SK-N-SH (cell line): ENCODE data around the gene SLC2A4. TPM values are rescaled to one million over a fixed set of nuclear protein-coding genes. Genes with fewer than 3 reads are reported as not detected.

Experiments
- CTCF ChIA-PET: fragments of 300-600, 350-600 bp; formaldehyde crosslinking; extraction: SDS; loops from one replicate; lab custom pipeline; 2021; lab: Yijun Ruan, JAX
- POLR2A ChIA-PET: fragments of 350-600 bp; sonication (Branson Sonifier 250); formaldehyde crosslinking; extraction: SDS; loops from one replicate; lab custom pipeline; 2020; ENCODE audit warnings: antibody characterized with exemption, inconsistent platforms; lab: Yijun Ruan, JAX
- DNase-seq: peaks from one replicate; pipeline ENCODE4 v3.0.0; 2012
- H2AFZ ChIP-seq: fragments of 200-600 bp; sonication (generic); 2 replicates; pipeline ENCODE4 v1.8.1; 2016; ENCODE audit warnings: antibody characterized with exemption, mild to moderate bottlenecking, low read depth
- H3F3A ChIP-seq: fragments of 200-600 bp; sonication (generic); replicated peaks from 2 replicates; pipeline ENCODE3; 2016; ENCODE audit warnings: antibody characterized with exemption, mild to moderate bottlenecking; ENCODE audit not compliant: insufficient read depth
- H3K27ac ChIP-seq, 2 experiments: fragments of 200-500 bp in 1 of 2; fragments of 200-600 bp in 1 of 2; sonication (Bioruptor generic) in 1 of 2; sonication (generic), shearing (Covaris generic) in 1 of 2; 2 replicates each; pipeline versions ENCODE4 v1.5.1 to v1.6.1; 2014 to 2016; ENCODE audit warnings: low read depth in 2 of 2, inconsistent platforms in 1 of 2, low read length in 1 of 2, mild to moderate bottlenecking in 1 of 2, mixed read lengths in 1 of 2
- H3K27me3 ChIP-seq: fragments of 200-600 bp; sonication (generic), shearing (Covaris generic); 2 replicates; pipeline ENCODE4 v1.6.1; 2016; ENCODE audit warnings: mixed run types; ENCODE audit not compliant: insufficient read depth
- H3K36me3 ChIP-seq, 2 experiments: fragments of 200-500 bp in 1 of 2; fragments of 200-600 bp in 1 of 2; sonication (Bioruptor generic) in 1 of 2; sonication (generic) in 1 of 2; replicated peaks in 1 of 2; 2 replicates each; pipeline versions ENCODE3 to v1.5.1; 2014 to 2016; ENCODE audit warnings: low read length in 1 of 2, mild to moderate bottlenecking in 1 of 2; ENCODE audit not compliant: insufficient read depth in 2 of 2, control insufficient read depth in 1 of 2
- H3K4me1 ChIP-seq, 2 experiments: fragments of 200-500 bp in 1 of 2; fragments of 200-600 bp in 1 of 2; sonication (Bioruptor generic) in 1 of 2; sonication (generic), shearing (Covaris generic) in 1 of 2; 2 replicates each; pipeline versions ENCODE4 v1.5.1 to v1.6.1; 2014 to 2016; ENCODE audit warnings: low read depth in 1 of 2, low read length in 1 of 2, mixed run types in 1 of 2; ENCODE audit not compliant: insufficient read depth in 2 of 2, control insufficient read depth in 1 of 2
- H3K4me2 ChIP-seq: fragments of 200-600 bp; sonication (generic), shearing (Covaris generic); 2 replicates; pipeline ENCODE4 v1.6.1; 2017; ENCODE audit warnings: mixed run types
- H3K4me3 ChIP-seq, 2 experiments: fragments of 200-500 bp in 1 of 2; fragments of 200-600 bp in 1 of 2; sonication (Bioruptor generic) in 1 of 2; sonication (generic), shearing (Covaris generic) in 1 of 2; 2 replicates each; pipeline versions ENCODE4 v1.5.1 to v1.8.1; 2014 to 2016; ENCODE audit warnings: low read depth in 2 of 2, inconsistent platforms in 1 of 2, low read length in 1 of 2, mild to moderate bottlenecking in 1 of 2, mixed read lengths in 1 of 2, moderate library complexity in 1 of 2
- H3K79me2 ChIP-seq: fragments of 200-600 bp; sonication (generic); 2 replicates; pipeline ENCODE4 v1.8.1; 2017; ENCODE audit warnings: mild to moderate bottlenecking; ENCODE audit not compliant: insufficient read depth
- H3K9ac ChIP-seq: fragments of 200-600 bp; sonication (generic); 2 replicates; pipeline ENCODE4 v1.6.1; 2017; ENCODE audit warnings: mixed run types
- H3K9me2 ChIP-seq: fragments of 200-600 bp; sonication (generic); 2 replicates; pipeline ENCODE4 v1.6.1; 2017; ENCODE audit warnings: mixed run types
- H3K9me3 ChIP-seq: fragments of 200-600 bp; sonication (generic); 2 replicates; pipeline ENCODE4 v1.6.1; 2017; ENCODE audit warnings: mixed run types, mild to moderate bottlenecking, moderate library complexity
- H4K20me1 ChIP-seq: fragments of 200-600 bp; sonication (generic); 2 replicates; pipeline ENCODE4 v1.6.1; 2017; ENCODE audit warnings: mild to moderate bottlenecking, mixed run types; ENCODE audit not compliant: insufficient read depth
- ELF1 ChIP-seq: IDR thresholded peaks from 2 replicates; pipeline ENCODE4 v1.4.0; 2012
- EP300 ChIP-seq, 2 experiments: IDR thresholded peaks; 2 replicates each; pipeline versions ENCODE4 v1.4.0 to v1.6.1; 2012; ENCODE audit warnings: borderline replicate concordance in 1 of 2, low read depth in 1 of 2, low read length in 1 of 2
- EZH2phosphoT487 ChIP-seq: fragments of 200-600 bp; sonication (generic); IDR thresholded peaks from 2 replicates; pipeline ENCODE4 v1.6.1; 2017; ENCODE audit warnings: low read depth, mixed run types, mild to moderate bottlenecking, antibody characterized with exemption, moderate library complexity, borderline replicate concordance
- FOSL2 ChIP-seq: IDR thresholded peaks from 2 replicates; pipeline ENCODE4 v1.4.0; 2012; ENCODE audit warnings: low read depth, mild to moderate bottlenecking, moderate library complexity, borderline replicate concordance
- FOXM1 ChIP-seq: IDR thresholded peaks from 2 replicates; pipeline ENCODE4 v1.4.0; 2012; ENCODE audit warnings: low read depth, mild to moderate bottlenecking
- GABPA ChIP-seq: IDR thresholded peaks from 2 replicates; pipeline ENCODE4 v1.4.0; 2012; ENCODE audit warnings: low read depth, mild to moderate bottlenecking
- GATA2 ChIP-seq: sonication (generic); formaldehyde crosslinking; IDR thresholded peaks from 2 replicates; pipeline ENCODE4 v1.5.0; 2020; ENCODE audit warnings: mild to moderate bottlenecking, missing genetic modification reagents
- IRF3 ChIP-seq: fragments of 150-350 bp; IDR thresholded peaks from 2 replicates; pipeline ENCODE4 v1.6.1; 2016; ENCODE audit warnings: mild to moderate bottlenecking, low read depth, low read length
- JUND ChIP-seq: IDR thresholded peaks from 2 replicates; pipeline ENCODE4 v1.4.0; 2012
- MAX ChIP-seq: IDR thresholded peaks from 2 replicates; pipeline ENCODE4 v1.4.0; 2012; ENCODE audit warnings: low read depth
- NFIC ChIP-seq: IDR thresholded peaks from 2 replicates; pipeline ENCODE4 v1.4.0; 2012; ENCODE audit warnings: borderline replicate concordance
- NRF1 ChIP-seq: IDR thresholded peaks from 2 replicates; pipeline ENCODE4 v1.6.1; 2012; ENCODE audit warnings: low read depth, mild to moderate bottlenecking, low read length
- PBX3 ChIP-seq: IDR thresholded peaks from 2 replicates; pipeline ENCODE4; 2012
- RAD21 ChIP-seq: IDR thresholded peaks from 2 replicates; pipeline ENCODE4 v1.6.1; 2012; ENCODE audit warnings: mild to moderate bottlenecking, low read length
- RCOR1 ChIP-seq: fragments of 150-350 bp; IDR thresholded peaks from 2 replicates; pipeline ENCODE4 v1.6.1; 2017; ENCODE audit warnings: antibody characterized with exemption, low read length
- RFX5 ChIP-seq: IDR thresholded peaks from 2 replicates; pipeline ENCODE4 v1.6.1; 2012; ENCODE audit warnings: mild to moderate bottlenecking, improper control_type of control experiment, low read length
- RXRA ChIP-seq: IDR thresholded peaks from 2 replicates; pipeline ENCODE4 v1.4.0; 2012; ENCODE audit warnings: low read depth, mild to moderate bottlenecking, borderline replicate concordance
- TAF1 ChIP-seq: IDR thresholded peaks from 2 replicates; pipeline ENCODE4 v1.6.1; 2012; ENCODE audit warnings: low read depth, mild to moderate bottlenecking, low read length, moderate library complexity, borderline replicate concordance
- TCF12 ChIP-seq: IDR thresholded peaks from 2 replicates; pipeline ENCODE4 v1.4.0; 2012
- TEAD4 ChIP-seq: IDR thresholded peaks from 2 replicates; pipeline ENCODE4 v1.4.0; 2012; ENCODE audit warnings: mild to moderate bottlenecking, borderline replicate concordance; ENCODE audit not compliant: insufficient read depth
- YY1 ChIP-seq: IDR thresholded peaks from 2 replicates; pipeline ENCODE4 v1.4.0; 2012; ENCODE audit warnings: low read depth, mild to moderate bottlenecking
- WGBS: methylation state at CpG from one replicate; pipeline ENCODE4 v1.1.6; 2017; ENCODE audit warnings: low lambda C conversion rate; 5-methylcytosine and 5-hydroxymethylcytosine counted together
- polyA plus RNA-seq, 3 experiments: library from polyadenylated mRNA; depleted of rRNA; stranded (reverse); fragments of >200 nt; gene quantifications; 2 replicates each; pipeline ENCODE4 v1.2.3, GENCODE V29; 2012
- TF ChIP-seq, protein P1 (sequence below): fragments of 150-350 bp; IDR thresholded peaks from 2 replicates; pipeline ENCODE4 v1.6.1; 2017; ENCODE audit warnings: antibody characterized with exemption, low read length, low read depth, borderline replicate concordance
- TF ChIP-seq, protein P2 (sequence below): fragments of 200-600 bp; sonication (generic); IDR thresholded peaks from 2 replicates; pipeline ENCODE4 v1.6.1; 2017; ENCODE audit warnings: antibody characterized with exemption, mild to moderate bottlenecking, moderate library complexity
- TF ChIP-seq, protein P3 (sequence below): IDR thresholded peaks from 2 replicates; pipeline ENCODE4 v1.4.0; 2012; ENCODE audit warnings: low read depth, borderline replicate concordance

The SLC2A4 gene
- polyA plus RNA-seq, 1 of the 3 experiments (the other 2 are of a cell fraction), result 0.44 TPM

DNA sequence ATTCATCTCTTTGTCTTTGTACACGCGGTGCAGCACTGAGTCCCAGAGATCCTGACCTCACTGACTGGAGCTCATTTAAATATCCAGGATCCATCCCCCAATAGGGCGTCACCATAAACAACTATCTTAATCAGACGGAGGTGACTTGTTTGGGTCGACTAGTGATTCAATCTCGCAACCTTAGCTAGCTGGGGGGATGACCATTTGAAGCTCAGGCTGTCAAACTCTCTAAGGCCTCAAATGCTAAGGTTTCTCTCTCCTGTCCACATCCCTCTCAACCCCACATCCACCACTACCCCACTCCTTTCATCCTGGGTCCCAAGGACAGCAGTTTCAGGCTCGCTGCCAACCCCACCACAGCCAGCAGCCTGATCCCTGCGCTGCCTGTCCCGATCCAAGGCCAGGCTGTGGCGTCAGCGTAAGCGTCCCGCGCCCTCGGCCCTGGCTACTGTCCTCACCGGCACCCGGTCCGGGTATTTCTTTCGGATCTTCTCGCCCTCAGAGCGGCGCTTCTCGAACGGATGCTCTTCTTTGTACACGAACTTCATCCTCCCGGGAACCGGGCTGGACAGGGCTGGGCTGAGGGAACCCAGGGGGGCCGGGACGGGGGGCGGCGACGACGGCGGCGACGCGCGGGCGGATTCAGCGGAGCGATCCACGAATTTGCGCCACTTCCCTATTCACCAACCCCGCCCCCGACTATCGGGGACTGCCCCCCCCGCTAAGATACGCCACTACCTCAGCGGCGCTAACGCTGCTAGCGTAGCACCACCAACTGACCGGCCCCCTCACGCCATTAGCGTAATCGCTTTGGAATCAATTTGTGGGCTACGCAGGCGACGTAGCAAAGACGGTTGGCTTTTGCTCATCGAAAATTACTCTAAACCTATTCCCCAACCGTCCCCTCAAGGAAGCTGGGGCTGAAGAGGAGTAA lies 39.5 kb upstream of the SLC2A4 start, which contains the start of gene GABARAP:
Gene GABARAP (minus strand): TSS at position 667 of the 934 bp plus-strand sequence. CDS start 119 bp downstream, at position 548.
- H3K79me2 ChIP-seq, result peaks cover 57% of the 10 kb centered on the region
- CTCF ChIA-PET, result interaction anchor here (0.6 to 5.6 kb wide), 11 partner anchors 9 to 319 kb away, joined by 3 to 35 read pairs (median 5); partner anchors contain the start of genes ACADVL, CTDNEP1, DLG4 and ELP5
- TF ChIP-seq, protein P1, sequence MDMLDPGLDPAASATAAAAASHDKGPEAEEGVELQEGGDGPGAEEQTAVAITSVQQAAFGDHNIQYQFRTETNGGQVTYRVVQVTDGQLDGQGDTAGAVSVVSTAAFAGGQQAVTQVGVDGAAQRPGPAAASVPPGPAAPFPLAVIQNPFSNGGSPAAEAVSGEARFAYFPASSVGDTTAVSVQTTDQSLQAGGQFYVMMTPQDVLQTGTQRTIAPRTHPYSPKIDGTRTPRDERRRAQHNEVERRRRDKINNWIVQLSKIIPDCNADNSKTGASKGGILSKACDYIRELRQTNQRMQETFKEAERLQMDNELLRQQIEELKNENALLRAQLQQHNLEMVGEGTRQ, result no peak
- no peak; the same call in 1 of the 2 replicates for TF ChIP-seq MAX
- no peak for TF ChIP-seq TCF12
- TF ChIP-seq, protein P2, sequence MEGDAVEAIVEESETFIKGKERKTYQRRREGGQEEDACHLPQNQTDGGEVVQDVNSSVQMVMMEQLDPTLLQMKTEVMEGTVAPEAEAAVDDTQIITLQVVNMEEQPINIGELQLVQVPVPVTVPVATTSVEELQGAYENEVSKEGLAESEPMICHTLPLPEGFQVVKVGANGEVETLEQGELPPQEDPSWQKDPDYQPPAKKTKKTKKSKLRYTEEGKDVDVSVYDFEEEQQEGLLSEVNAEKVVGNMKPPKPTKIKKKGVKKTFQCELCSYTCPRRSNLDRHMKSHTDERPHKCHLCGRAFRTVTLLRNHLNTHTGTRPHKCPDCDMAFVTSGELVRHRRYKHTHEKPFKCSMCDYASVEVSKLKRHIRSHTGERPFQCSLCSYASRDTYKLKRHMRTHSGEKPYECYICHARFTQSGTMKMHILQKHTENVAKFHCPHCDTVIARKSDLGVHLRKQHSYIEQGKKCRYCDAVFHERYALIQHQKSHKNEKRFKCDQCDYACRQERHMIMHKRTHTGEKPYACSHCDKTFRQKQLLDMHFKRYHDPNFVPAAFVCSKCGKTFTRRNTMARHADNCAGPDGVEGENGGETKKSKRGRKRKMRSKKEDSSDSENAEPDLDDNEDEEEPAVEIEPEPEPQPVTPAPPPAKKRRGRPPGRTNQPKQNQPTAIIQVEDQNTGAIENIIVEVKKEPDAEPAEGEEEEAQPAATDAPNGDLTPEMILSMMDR, result no peak
- TF ChIP-seq EZH2phosphoT487, result no peak
- TF ChIP-seq IRF3, result no peak
- TF ChIP-seq RAD21, result no peak
- TF ChIP-seq PBX3, result peak; percentile 78
- TF ChIP-seq GATA2, result no peak
- TF ChIP-seq RFX5, result no peak
- peak; percentile 52 for TF ChIP-seq NFIC
- TF ChIP-seq ELF1, result peak; percentile 94
- TF ChIP-seq TAF1, result peak; percentile 25
- TF ChIP-seq RCOR1, result no peak
- TF ChIP-seq, protein P3, sequence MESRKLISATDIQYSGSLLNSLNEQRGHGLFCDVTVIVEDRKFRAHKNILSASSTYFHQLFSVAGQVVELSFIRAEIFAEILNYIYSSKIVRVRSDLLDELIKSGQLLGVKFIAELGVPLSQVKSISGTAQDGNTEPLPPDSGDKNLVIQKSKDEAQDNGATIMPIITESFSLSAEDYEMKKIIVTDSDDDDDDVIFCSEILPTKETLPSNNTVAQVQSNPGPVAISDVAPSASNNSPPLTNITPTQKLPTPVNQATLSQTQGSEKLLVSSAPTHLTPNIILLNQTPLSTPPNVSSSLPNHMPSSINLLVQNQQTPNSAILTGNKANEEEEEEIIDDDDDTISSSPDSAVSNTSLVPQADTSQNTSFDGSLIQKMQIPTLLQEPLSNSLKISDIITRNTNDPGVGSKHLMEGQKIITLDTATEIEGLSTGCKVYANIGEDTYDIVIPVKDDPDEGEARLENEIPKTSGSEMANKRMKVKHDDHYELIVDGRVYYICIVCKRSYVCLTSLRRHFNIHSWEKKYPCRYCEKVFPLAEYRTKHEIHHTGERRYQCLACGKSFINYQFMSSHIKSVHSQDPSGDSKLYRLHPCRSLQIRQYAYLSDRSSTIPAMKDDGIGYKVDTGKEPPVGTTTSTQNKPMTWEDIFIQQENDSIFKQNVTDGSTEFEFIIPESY, result no peak
- TF ChIP-seq FOSL2, result no peak
- no peak for TF ChIP-seq RXRA
- TF ChIP-seq JUND, result no peak
- no peak for TF ChIP-seq TEAD4
- no peak for TF ChIP-seq FOXM1
- no peak for TF ChIP-seq NRF1
- no peak for TF ChIP-seq YY1
- TF ChIP-seq EP300 (IDR thresholded peaks at IDR 0.05; ENCODE audit: borderline replicate concordance in 1 of 2, low read depth in 1 of 2, low read length in 1 of 2), result no peak; a peak in 1 of 4 replicates
- peak; percentile 49; the same call in 1 of the 2 replicates for TF ChIP-seq GABPA

More for the DNA sequence above, 39.5 kb upstream of the SLC2A4 start, which contains the start of gene GABARAP:
- peak within 1 kb of the TSS; percentile 80 to 98 for H3K4me3 ChIP-seq
- H3K9me2 ChIP-seq, result no peaks in the 10 kb centered on the region
- peaks cover 16 to 24% of the 10 kb centered on the region in 2 experiments for H3K4me1 ChIP-seq
- WGBS, result under 1% methylated on average over 43 of the region's 62 CpGs
- H3F3A ChIP-seq, result peaks cover 47% of the 10 kb centered on the region
- H3K27me3 ChIP-seq, result no peaks in the 10 kb centered on the region
- no peaks in the 10 kb centered on the region for H3K9me3 ChIP-seq
- POLR2A ChIA-PET, result interaction anchor here (0.6 to 1.8 kb wide), 7 partner anchors 8 to 342 kb away, joined by 3 to 7 read pairs (median 5); partner anchors contain the start of genes ACADVL, CTDNEP1, DLG4 and DVL2
- peaks cover 34 to 46% of the 10 kb centered on the region in 2 experiments for H3K36me3 ChIP-seq
- peak within 1 kb of the TSS; percentile 54 for H2AFZ ChIP-seq
- peak within 1 kb of the TSS; percentile 88 to 99 for H3K27ac ChIP-seq
- DNase-seq, result peak; percentile 86
- H4K20me1 ChIP-seq, result peaks cover 5% of the 10 kb centered on the region; the same call in 1 of the 2 replicates
- H3K9ac ChIP-seq, result peak within 1 kb of the TSS; percentile 97
- H3K4me2 ChIP-seq, result peak within 1 kb of the TSS; percentile 79
